ENCODE results near the gene ARSG.

The ARSG gene

DNA sequence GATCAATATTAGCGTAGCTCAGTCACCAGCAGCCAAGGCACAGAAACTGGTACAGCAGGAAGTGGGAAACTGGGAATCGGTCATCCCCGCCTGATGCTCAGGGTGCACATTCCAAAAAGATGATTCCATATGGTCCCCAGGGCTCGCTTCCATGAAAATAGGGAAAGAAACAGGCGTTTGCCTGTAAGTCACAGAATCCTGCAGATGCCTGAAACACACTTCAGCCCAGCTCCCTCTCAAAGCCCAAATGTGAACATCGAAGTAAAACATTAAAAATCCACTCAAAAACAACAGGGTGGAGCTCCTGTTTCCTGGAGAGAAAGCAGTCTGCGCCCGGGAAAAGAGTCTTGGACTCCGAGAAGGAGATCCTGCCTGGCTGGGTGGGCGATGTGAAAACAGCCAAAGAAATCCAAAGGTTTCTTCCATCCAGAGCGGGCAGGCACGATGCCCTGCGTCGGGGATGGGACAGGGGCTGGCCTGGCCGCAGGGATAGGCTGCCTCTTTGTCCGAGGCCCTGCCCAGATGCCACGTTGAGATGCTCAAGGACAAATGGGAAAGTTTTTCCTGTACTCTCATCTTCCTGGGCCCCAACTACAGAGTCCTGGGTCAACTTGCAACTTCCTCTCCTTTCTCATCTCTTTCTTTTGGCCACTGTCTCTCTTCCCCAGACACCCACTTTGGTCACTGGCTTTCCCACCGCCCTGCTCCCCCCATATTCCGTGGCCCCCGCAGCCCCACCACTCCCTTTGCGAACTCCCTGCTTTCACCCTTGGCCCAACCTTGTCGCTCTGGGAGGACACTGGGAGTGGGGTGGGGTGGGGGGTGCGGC is 165.3 kb downstream of the ARSG start:
- TF ChIP-seq EZH2phosphoT487 (conservative IDR thresholded peaks at IDR 0.05; ENCODE audit: low read length): no peak
- TF ChIP-seq, protein P1, sequence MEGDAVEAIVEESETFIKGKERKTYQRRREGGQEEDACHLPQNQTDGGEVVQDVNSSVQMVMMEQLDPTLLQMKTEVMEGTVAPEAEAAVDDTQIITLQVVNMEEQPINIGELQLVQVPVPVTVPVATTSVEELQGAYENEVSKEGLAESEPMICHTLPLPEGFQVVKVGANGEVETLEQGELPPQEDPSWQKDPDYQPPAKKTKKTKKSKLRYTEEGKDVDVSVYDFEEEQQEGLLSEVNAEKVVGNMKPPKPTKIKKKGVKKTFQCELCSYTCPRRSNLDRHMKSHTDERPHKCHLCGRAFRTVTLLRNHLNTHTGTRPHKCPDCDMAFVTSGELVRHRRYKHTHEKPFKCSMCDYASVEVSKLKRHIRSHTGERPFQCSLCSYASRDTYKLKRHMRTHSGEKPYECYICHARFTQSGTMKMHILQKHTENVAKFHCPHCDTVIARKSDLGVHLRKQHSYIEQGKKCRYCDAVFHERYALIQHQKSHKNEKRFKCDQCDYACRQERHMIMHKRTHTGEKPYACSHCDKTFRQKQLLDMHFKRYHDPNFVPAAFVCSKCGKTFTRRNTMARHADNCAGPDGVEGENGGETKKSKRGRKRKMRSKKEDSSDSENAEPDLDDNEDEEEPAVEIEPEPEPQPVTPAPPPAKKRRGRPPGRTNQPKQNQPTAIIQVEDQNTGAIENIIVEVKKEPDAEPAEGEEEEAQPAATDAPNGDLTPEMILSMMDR (IDR thresholded peaks at IDR 0.05; ENCODE audit: insufficient read depth, low read length, poor library complexity, severe bottlenecking): no peak
- H3K79me2 ChIP-seq (ENCODE audit: insufficient read depth, low read length): no peaks in the 10 kb centered on the region
- H3K36me3 ChIP-seq (ENCODE audit: low read length): no peaks in the 10 kb centered on the region
- H3K27ac ChIP-seq (ENCODE audit: low read depth, low read length): no peak overlapping the region
- peak overlapping the region; percentile 52 for H3K9ac ChIP-seq (ENCODE audit: low read length)
- peaks cover 7% of the 10 kb centered on the region; the same call in 1 of the 2 replicates for H3F3A ChIP-seq (ENCODE audit: insufficient read depth)
- no peaks in the 10 kb centered on the region for H3K9me2 ChIP-seq (replicated peaks; ENCODE audit: insufficient read depth, low read length)
- H3K9me3 ChIP-seq (ENCODE audit: insufficient read depth, low read length): no peaks in the 10 kb centered on the region
- peak overlapping the region; percentile 62 for H3K4me3 ChIP-seq (ENCODE audit: insufficient read depth, low read length, poor library complexity, severe bottlenecking)
- H3K4me2 ChIP-seq (ENCODE audit: low read depth, low read length, poor library complexity, severe bottlenecking): peak overlapping the region; percentile 61
- peak overlapping the region; percentile 32 for H2AFZ ChIP-seq (ENCODE audit: low read depth, low read length, severe bottlenecking)
- H4K20me1 ChIP-seq (ENCODE audit: low read depth, low read length): no peaks in the 10 kb centered on the region
- no peaks in the 10 kb centered on the region for H3K27me3 ChIP-seq (ENCODE audit: low read length)

DNA sequence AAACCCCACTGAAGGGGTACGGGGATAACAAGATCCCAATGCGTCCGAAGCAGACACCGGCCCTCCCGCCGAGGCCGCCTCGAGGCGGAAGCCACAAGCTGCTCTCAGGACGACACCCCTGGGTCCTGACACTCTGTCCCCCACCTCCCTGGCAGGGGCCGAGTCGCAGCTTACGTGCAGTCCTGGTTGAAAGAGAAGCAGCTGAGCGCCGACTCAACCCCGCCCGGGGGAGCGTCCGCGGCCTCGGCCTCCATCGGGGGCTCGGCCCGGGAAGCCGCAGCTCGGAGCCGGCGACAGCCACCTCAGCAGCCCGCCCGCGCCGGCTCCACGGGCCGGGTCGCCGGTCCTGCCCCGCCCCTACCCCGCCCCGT is 165.9 kb downstream of the ARSG start, which contains the start of gene WIPI1:
TSS of gene WIPI1 (minus strand) at position 329 of the 371 bp plus-strand sequence. CDS start at position 254, 75 bp downstream.
- H2AFZ ChIP-seq (ENCODE audit: low read depth, low read length, severe bottlenecking): peak within 1 kb of the TSS; percentile 44
- H3K9ac ChIP-seq (ENCODE audit: low read length): peak within 1 kb of the TSS; percentile 52

DNA sequence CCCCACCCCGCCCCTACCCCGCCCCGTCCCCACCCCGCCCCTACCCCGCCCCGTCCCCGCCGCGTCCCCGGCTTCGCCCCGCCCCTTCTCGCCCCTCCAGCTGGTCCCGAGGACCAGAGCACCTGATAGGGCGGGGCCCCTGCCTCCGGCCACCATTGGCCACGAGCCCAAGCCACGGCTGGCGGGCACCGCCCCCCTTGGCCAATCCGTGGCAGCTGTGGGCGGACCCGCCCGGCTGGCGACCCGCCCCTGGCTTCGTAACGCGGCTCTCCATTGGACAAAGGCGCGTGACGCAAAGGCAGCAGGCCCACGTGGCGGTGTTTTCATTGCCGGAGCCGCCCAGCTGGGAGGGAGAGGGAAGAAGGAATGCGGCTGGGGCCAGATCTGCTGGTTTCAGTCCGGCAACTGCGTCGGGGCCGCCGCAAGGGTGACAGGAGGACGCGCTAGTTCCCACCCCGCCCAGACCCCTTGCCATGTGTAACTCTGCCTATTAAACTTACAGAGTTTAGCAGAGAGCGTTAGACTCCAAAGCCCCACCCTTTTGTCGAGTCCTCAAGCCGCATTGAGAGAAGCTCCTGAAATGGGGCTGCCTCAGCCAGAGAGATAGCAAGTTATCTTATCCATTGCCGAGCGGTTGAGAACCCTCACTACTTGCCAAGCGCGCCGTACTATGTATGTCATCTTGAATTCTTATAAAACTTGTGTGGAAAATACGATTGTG is 166.4 kb downstream of the ARSG start:
- Histone ChIP-seq H3K9me3 (ENCODE audit: insufficient read depth, low read length) (no peaks in the 10 kb centered on the region), H3K9me2 (replicated peaks; ENCODE audit: insufficient read depth, low read length) (no peaks in the 10 kb centered on the region), H3K4me3 (ENCODE audit: insufficient read depth, low read length, poor library complexity, severe bottlenecking) (peak overlapping the region; percentile 61), H3K36me3 (ENCODE audit: low read length) (no peaks in the 10 kb centered on the region), H4K20me1 (ENCODE audit: low read depth, low read length) (no peaks in the 10 kb centered on the region), H3K9ac (ENCODE audit: low read length) (no peak overlapping the region), H3K4me2 (ENCODE audit: low read depth, low read length, poor library complexity, severe bottlenecking) (peak overlapping the region; percentile 76), H2AFZ (ENCODE audit: low read depth, low read length, severe bottlenecking) (peak overlapping the region; percentile 44), H3F3A (ENCODE audit: insufficient read depth) (peaks cover 7% of the 10 kb centered on the region; the same call in 1 of the 2 replicates), H3K27me3 (ENCODE audit: low read length) (no peaks in the 10 kb centered on the region), H3K27ac (ENCODE audit: low read depth, low read length) (no peak overlapping the region), H3K79me2 (ENCODE audit: insufficient read depth, low read length) (no peaks in the 10 kb centered on the region)
- TF ChIP-seq, protein P1 (IDR thresholded peaks at IDR 0.05; ENCODE audit: insufficient read depth, low read length, poor library complexity, severe bottlenecking): no peak
- TF ChIP-seq EZH2phosphoT487 (conservative IDR thresholded peaks at IDR 0.05; ENCODE audit: low read length): no peak

More for the DNA sequence above, 165.9 kb downstream of the ARSG start, which contains the start of gene WIPI1:
- Histone ChIP-seq H3K27ac (ENCODE audit: low read depth, low read length) (no peak within 1 kb of the TSS), H3K4me3 (ENCODE audit: insufficient read depth, low read length, poor library complexity, severe bottlenecking) (peak within 1 kb of the TSS; percentile 62), H3K79me2 (ENCODE audit: insufficient read depth, low read length) (no peaks in the 10 kb centered on the region), H3K9me2 (replicated peaks; ENCODE audit: insufficient read depth, low read length) (no peaks in the 10 kb centered on the region), H3K27me3 (ENCODE audit: low read length) (no peaks in the 10 kb centered on the region), H3K36me3 (ENCODE audit: low read length) (no peaks in the 10 kb centered on the region), H3F3A (ENCODE audit: insufficient read depth) (peaks cover 7% of the 10 kb centered on the region; the same call in 1 of the 2 replicates), H4K20me1 (ENCODE audit: low read depth, low read length) (no peaks in the 10 kb centered on the region), H3K4me2 (ENCODE audit: low read depth, low read length, poor library complexity, severe bottlenecking) (peak within 1 kb of the TSS; percentile 76), H3K9me3 (ENCODE audit: insufficient read depth, low read length) (no peaks in the 10 kb centered on the region)
- TF ChIP-seq, protein P1 (IDR thresholded peaks at IDR 0.05; ENCODE audit: insufficient read depth, low read length, poor library complexity, severe bottlenecking): no peak
- no peak for TF ChIP-seq EZH2phosphoT487 (conservative IDR thresholded peaks at IDR 0.05; ENCODE audit: low read length)

All from SU-DHL-6 (cell line).